ENCODE data around the gene ZC3H8.

DNA sequence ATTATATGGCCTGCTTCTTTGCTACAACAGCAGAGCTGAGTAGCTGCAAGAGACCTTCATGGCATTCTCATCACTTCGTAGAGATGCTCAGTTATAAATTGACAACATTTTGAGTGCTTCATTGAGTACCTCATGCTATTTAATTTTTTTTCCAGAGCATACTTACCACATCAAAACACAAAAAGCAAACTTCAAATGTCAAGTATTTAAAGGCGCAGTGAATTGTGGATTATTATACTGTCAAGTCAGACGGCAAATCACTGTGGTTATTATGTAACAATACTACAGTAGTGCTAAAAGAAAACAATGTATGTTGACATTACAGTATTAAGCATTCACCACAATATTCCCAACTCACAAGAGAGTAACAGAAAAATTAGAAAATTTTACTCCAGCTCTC is 12.5 kb downstream of the ZC3H8 start:
- TF ChIP-seq, protein P1, sequence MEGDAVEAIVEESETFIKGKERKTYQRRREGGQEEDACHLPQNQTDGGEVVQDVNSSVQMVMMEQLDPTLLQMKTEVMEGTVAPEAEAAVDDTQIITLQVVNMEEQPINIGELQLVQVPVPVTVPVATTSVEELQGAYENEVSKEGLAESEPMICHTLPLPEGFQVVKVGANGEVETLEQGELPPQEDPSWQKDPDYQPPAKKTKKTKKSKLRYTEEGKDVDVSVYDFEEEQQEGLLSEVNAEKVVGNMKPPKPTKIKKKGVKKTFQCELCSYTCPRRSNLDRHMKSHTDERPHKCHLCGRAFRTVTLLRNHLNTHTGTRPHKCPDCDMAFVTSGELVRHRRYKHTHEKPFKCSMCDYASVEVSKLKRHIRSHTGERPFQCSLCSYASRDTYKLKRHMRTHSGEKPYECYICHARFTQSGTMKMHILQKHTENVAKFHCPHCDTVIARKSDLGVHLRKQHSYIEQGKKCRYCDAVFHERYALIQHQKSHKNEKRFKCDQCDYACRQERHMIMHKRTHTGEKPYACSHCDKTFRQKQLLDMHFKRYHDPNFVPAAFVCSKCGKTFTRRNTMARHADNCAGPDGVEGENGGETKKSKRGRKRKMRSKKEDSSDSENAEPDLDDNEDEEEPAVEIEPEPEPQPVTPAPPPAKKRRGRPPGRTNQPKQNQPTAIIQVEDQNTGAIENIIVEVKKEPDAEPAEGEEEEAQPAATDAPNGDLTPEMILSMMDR (IDR thresholded peaks at IDR 0.05): no peak
- TF ChIP-seq EZH2 (IDR thresholded peaks at IDR 0.05; ENCODE audit: borderline replicate concordance, insufficient read depth, low read depth, low read length, poor library complexity, severe bottlenecking): no peak

Measured in B cell (primary cell).